ENCODE data around the gene CD24. TPM values are rescaled to one million over a fixed set of nuclear protein-coding genes. Genes with fewer than 3 reads are reported as not detected.

The CD24 gene
- total and polyA plus RNA-seq, 4 experiments from 2014 or later: 0.99 TPM; not detected in 3

DNA sequence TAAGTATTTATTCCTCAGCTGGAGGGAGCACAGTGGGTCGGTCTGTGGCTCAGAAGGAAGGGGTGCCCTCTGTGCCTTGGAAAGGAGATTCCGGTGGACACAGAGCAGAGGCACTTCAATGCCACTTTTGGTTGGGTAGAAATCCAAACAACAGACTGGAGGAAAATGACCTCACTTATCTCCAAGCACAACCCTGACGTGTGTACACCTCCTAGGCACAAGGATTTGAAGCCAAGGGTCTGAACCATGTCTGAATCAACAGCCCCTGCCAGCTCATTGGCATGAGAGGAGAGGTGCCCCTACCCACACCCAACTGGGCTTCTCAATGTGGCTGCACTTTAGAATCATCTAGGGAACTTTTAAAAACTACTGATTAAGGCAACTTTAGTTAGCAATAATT is 13.4 kb downstream of the CD24 start:
- Histone ChIP-seq H3K9me3 (ENCODE audit: control insufficient read depth in 1 of 2, low read length in 2 of 2) (no peaks in the 10 kb centered on the region), H3K4me3 (ENCODE audit: low read length in 2 of 2) (no peak overlapping the region), H3K36me3 (ENCODE audit: insufficient read depth, low read length) (no peaks in the 10 kb centered on the region), H3K4me1 (ENCODE audit: insufficient read depth, low read length) (no peaks in the 10 kb centered on the region), H3K27me3 (ENCODE audit: insufficient read depth, low read length) (no peaks in the 10 kb centered on the region), H3K27ac (ENCODE audit: low read depth, low read length) (no peak overlapping the region)
- no peak for DNase-seq
- CTCF ChIA-PET (ENCODE audit: partially characterized antibody): no interaction called here
- POLR2A ChIA-PET (ENCODE audit: partially characterized antibody): no interaction called here
- Mint-ChIP-seq H3K27ac (no peak overlapping the region), H3K27me3 (peaks cover 8 to 19% of the 10 kb centered on the region in 2 donors), H3K4me1 (no peaks in the 10 kb centered on the region), H3K36me3 (no peaks in the 10 kb centered on the region), H3K4me3 (no peak overlapping the region), H3K9me3 (no peaks in the 10 kb centered on the region)
- intact Hi-C loops (cut with micrococcal nuclease): no loop called here

DNA sequence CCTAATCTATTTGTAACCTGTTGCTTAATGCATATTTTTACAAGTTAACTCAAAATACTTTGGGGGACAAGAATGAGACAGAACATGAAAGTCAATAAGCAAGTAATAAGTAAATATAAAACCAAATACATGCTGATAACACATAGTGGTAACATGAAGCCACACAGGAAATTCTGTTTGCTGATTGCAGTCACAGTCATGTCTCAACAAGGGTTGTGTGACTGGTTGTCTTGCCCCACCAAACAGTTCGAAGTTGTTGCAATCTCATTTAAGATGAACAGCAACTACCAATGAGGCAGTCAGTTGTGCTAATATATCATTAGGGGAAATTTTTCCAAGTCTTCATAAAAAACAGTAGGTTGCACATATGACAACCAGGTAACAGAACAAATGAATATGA is 14.5 kb downstream of the CD24 start:
- Mint-ChIP-seq H3K27me3 (peaks cover 7 to 19% of the 10 kb centered on the region in 2 donors), H3K4me1 (no peaks in the 10 kb centered on the region), H3K27ac (no peak overlapping the region), H3K36me3 (no peaks in the 10 kb centered on the region), H3K4me3 (no peak overlapping the region), H3K9me3 (no peaks in the 10 kb centered on the region)
- no peaks in the 10 kb centered on the region for H3K36me3 ChIP-seq (ENCODE audit: insufficient read depth, low read length)
- ChIA-PET POLR2A (ENCODE audit: partially characterized antibody) (no interaction called here), CTCF (ENCODE audit: partially characterized antibody) (no interaction called here)
- DNase-seq: no peak
- intact Hi-C loops (cut with micrococcal nuclease): no loop called here
- no peak overlapping the region for H3K27ac ChIP-seq (ENCODE audit: low read depth, low read length)
- no peaks in the 10 kb centered on the region for H3K9me3 ChIP-seq (ENCODE audit: control insufficient read depth in 1 of 2, low read length in 2 of 2)
- no peak overlapping the region for H3K4me3 ChIP-seq (ENCODE audit: low read length in 2 of 2)
- H3K27me3 ChIP-seq (ENCODE audit: insufficient read depth, low read length): no peaks in the 10 kb centered on the region
- no peaks in the 10 kb centered on the region for H3K4me1 ChIP-seq (ENCODE audit: insufficient read depth, low read length)

DNA sequence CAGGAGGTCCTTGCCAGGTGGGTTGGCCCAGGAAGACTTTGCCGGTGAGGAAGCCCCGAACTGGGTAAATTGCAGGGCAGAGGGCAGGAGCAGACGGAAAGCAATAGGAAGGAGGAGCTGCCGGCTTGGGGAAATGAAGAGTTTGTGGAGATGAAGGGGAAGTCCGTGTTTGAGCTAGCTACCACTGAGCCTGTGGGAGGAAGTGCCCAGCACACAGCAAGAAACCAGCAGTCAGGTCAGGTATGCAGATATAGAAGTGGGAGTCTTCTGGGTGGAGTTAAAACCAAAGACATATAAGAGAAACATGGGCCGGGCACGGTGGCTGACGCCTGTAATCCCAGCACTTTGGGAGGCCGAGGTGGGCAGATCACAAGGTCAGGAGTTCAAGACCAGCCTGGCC is 34.7 kb downstream of the CD24 start:
- Histone ChIP-seq H3K27ac (ENCODE audit: low read depth, low read length) (no peak overlapping the region), H3K9me3 (ENCODE audit: control insufficient read depth in 1 of 2, low read length in 2 of 2) (no peaks in the 10 kb centered on the region), H3K27me3 (ENCODE audit: insufficient read depth, low read length) (no peaks in the 10 kb centered on the region), H3K4me1 (ENCODE audit: insufficient read depth, low read length) (no peaks in the 10 kb centered on the region), H3K4me3 (ENCODE audit: low read length in 2 of 2) (no peak overlapping the region), H3K36me3 (ENCODE audit: insufficient read depth, low read length) (no peaks in the 10 kb centered on the region)
- CTCF ChIA-PET (ENCODE audit: partially characterized antibody): no interaction called here
- Mint-ChIP-seq H3K36me3 (no peaks in the 10 kb centered on the region), H3K4me1 (peaks cover 0 to 5% (median 0%) of the 10 kb centered on the region in 4 donors), H3K9me3 (peaks cover 0 to 6% (median 0%) of the 10 kb centered on the region in 8 donors), H3K4me3 (no peak overlapping the region), H3K27me3 (peaks cover 21 to 25% of the 10 kb centered on the region in 2 donors), H3K27ac (no peak overlapping the region)
- no peak for DNase-seq
- intact Hi-C loops (cut with micrococcal nuclease): no loop called here
- POLR2A ChIA-PET (ENCODE audit: partially characterized antibody): no interaction called here

DNA sequence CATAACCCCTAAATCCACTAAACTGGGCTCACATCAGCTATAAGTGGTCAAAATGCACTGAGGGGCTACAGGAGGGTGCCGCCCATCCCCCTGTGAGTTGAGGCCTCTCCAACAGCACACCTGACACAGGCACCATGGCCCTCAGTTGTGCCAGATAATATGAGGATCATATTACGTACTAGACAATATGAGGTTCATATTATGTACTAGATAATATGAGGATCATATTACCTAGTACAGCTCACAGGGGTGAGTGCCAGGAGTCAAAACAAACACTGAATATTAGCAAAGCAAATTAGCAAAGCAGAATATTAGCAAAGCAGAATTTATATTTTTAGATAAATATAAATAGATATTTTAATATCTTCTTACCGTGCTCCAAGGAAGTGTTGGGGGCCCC is 35.3 kb downstream of the CD24 start:
- Histone ChIP-seq H3K27me3 (ENCODE audit: insufficient read depth, low read length) (no peaks in the 10 kb centered on the region), H3K36me3 (ENCODE audit: insufficient read depth, low read length) (no peaks in the 10 kb centered on the region), H3K4me3 (ENCODE audit: low read length in 2 of 2) (no peak overlapping the region), H3K4me1 (ENCODE audit: insufficient read depth, low read length) (no peaks in the 10 kb centered on the region), H3K9me3 (ENCODE audit: control insufficient read depth in 1 of 2, low read length in 2 of 2) (no peaks in the 10 kb centered on the region), H3K27ac (ENCODE audit: low read depth, low read length) (no peak overlapping the region)
- peaks cover 0 to 5% (median 0%) of the 10 kb centered on the region in 4 donors for H3K4me1 Mint-ChIP-seq
- H3K4me3 Mint-ChIP-seq: no peak overlapping the region
- H3K27ac Mint-ChIP-seq: no peak overlapping the region
- CTCF ChIA-PET (ENCODE audit: partially characterized antibody): no interaction called here
- peaks cover 0 to 8% (median 0%) of the 10 kb centered on the region in 8 donors for H3K9me3 Mint-ChIP-seq
- no peak for DNase-seq
- POLR2A ChIA-PET (ENCODE audit: partially characterized antibody): no interaction called here
- H3K27me3 Mint-ChIP-seq: peaks cover 21 to 25% of the 10 kb centered on the region in 2 donors
- intact Hi-C loops (cut with micrococcal nuclease): no loop called here
- H3K36me3 Mint-ChIP-seq: no peaks in the 10 kb centered on the region

DNA sequence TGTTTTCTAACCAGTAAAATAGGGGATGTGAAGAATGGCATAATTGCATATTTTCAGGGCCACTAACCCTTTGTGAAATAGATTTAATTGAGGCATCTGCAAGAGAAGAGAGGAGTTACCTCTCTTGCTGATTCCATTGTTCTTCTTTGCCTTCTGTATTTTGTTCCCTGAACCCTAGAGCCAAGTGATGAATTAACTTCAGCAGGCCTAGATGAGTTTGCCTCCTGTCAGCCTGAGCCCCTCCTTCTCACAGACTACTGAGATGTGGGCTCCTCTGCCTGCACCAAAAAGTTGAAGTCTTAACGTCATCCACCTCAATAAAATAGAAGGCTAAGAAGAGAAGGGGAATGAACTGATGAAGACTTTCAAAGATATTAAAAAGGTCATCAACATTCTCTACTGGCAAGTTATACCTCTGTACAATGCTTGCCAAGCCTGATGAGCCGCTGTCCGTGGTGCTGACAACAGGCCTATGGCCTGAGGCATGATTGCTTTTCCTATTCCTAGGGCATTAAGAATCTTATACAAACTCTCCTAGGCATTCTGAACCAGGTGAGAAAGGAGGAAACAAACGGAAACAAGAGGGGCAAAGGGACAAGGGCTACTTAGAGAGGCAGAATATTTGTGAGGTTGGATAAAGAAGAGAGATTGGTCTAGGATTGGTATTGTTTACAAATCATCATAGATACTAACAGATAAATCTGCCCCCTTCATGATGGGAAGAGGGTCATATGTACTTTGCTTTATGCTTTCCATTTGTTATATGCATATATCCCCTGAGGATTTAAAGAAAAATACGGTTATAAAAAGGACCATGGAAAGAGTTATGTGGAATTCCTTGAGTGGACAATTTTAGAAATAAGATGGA is 46.8 kb downstream of the CD24 start:
- ChIA-PET POLR2A (ENCODE audit: partially characterized antibody) (no interaction called here), CTCF (ENCODE audit: partially characterized antibody) (no interaction called here)
- Histone ChIP-seq H3K27ac (ENCODE audit: low read depth, low read length) (no peak overlapping the region), H3K4me1 (ENCODE audit: insufficient read depth, low read length) (no peaks in the 10 kb centered on the region), H3K27me3 (ENCODE audit: insufficient read depth, low read length) (no peaks in the 10 kb centered on the region), H3K4me3 (ENCODE audit: low read length in 2 of 2) (no peak overlapping the region), H3K36me3 (ENCODE audit: insufficient read depth, low read length) (no peaks in the 10 kb centered on the region), H3K9me3 (ENCODE audit: control insufficient read depth in 1 of 2, low read length in 2 of 2) (no peaks in the 10 kb centered on the region)
- Mint-ChIP-seq H3K4me1 (no peaks in the 10 kb centered on the region), H3K27me3 (peaks cover 25 to 36% of the 10 kb centered on the region in 2 donors), H3K27ac (no peak overlapping the region), H3K9me3 (peaks cover 0 to 4% (median under 1%) of the 10 kb centered on the region in 8 donors), H3K36me3 (no peaks in the 10 kb centered on the region), H3K4me3 (no peak overlapping the region)
- DNase-seq: peak in 1 of 5 donors; percentile 2
- intact Hi-C loops (cut with micrococcal nuclease): no loop called here

DNA sequence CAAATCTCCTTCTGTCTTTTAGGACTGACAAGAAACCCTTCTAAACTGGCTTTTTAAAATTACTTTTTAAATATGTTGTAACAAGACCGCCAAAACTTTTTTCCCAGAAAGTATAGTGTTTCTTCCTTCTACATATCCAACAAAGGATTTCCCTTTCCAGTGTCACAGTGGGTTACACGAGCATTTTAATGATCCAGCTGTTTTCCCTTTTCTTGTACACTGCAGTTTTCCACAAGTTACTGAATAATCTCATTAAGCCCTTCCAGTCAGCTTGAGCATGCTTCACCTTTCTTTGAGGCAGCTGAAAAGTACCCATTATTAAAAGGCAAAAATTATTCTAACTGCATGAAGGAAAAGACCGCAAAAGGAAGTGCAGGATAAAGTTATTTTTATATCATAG is 48.6 kb downstream of the CD24 start:
- Histone ChIP-seq H3K36me3 (ENCODE audit: insufficient read depth, low read length) (no peaks in the 10 kb centered on the region), H3K27ac (ENCODE audit: low read depth, low read length) (no peak overlapping the region), H3K27me3 (ENCODE audit: insufficient read depth, low read length) (no peaks in the 10 kb centered on the region), H3K4me1 (ENCODE audit: insufficient read depth, low read length) (no peaks in the 10 kb centered on the region), H3K4me3 (ENCODE audit: low read length in 2 of 2) (no peak overlapping the region), H3K9me3 (ENCODE audit: control insufficient read depth in 1 of 2, low read length in 2 of 2) (no peaks in the 10 kb centered on the region)
- intact Hi-C loops (cut with micrococcal nuclease): no loop called here
- Mint-ChIP-seq H3K4me1 (no peaks in the 10 kb centered on the region), H3K9me3 (peaks cover 0 to 4% (median under 1%) of the 10 kb centered on the region in 8 donors), H3K27me3 (peaks cover 17 to 28% of the 10 kb centered on the region in 2 donors), H3K27ac (no peak overlapping the region), H3K4me3 (no peak overlapping the region), H3K36me3 (no peaks in the 10 kb centered on the region)
- DNase-seq: no peak
- CTCF ChIA-PET (ENCODE audit: partially characterized antibody): no interaction called here
- POLR2A ChIA-PET (ENCODE audit: partially characterized antibody): no interaction called here

DNA sequence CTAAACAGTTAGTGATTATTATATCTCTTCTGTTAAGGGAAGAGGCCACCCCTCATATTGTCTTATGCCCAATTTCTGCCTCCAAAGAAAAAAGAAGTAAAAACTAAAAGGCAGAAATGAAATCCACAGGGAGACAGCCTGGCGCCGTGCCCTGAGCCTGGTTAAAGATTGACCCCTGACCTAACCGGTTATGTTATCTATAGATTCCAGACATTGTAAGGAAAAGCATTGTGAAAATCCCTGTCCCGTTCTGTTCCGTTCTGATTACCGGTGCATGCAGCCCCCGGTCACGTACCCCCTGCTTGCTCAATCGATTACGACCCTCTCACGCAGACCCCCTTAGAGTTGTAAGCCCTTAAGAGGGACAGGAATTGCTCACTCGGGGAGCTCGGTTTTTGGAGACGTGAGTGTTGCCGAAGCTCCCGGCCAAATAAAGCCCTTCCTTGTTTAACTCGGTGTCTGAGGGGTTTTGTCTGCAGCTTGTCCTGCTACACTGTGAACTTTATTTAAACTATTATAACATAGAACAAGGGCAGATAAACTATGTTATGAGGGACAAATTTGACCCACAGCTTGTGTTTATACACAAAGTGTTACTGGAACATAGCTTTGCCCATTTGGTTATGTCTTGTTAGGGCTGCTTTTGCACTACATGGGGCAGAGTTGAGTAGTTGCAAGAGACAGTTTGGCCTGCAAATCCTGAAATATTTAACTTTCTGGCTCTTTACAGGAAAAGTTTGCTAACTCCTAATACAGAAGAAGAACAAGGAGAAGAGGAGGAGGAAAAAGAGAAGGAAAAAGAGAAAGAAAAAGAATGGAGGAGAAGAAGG is 49.6 kb downstream of the CD24 start:
- H3K27ac ChIP-seq (ENCODE audit: low read depth, low read length): no peak overlapping the region
- Mint-ChIP-seq H3K4me3 (no peak overlapping the region), H3K4me1 (no peaks in the 10 kb centered on the region), H3K27ac (no peak overlapping the region), H3K9me3 (peaks cover 0 to 4% (median under 1%) of the 10 kb centered on the region in 8 donors), H3K36me3 (no peaks in the 10 kb centered on the region), H3K27me3 (peaks cover 22 to 23% of the 10 kb centered on the region in 2 donors)
- no peaks in the 10 kb centered on the region for H3K27me3 ChIP-seq (ENCODE audit: insufficient read depth, low read length)
- POLR2A ChIA-PET (ENCODE audit: partially characterized antibody): no interaction called here
- no peaks in the 10 kb centered on the region for H3K9me3 ChIP-seq (ENCODE audit: control insufficient read depth in 1 of 2, low read length in 2 of 2)
- H3K4me3 ChIP-seq (ENCODE audit: low read length in 2 of 2): no peak overlapping the region
- no peaks in the 10 kb centered on the region for H3K4me1 ChIP-seq (ENCODE audit: insufficient read depth, low read length)
- CTCF ChIA-PET (ENCODE audit: partially characterized antibody): no interaction called here
- H3K36me3 ChIP-seq (ENCODE audit: insufficient read depth, low read length): no peaks in the 10 kb centered on the region
- DNase-seq: no peak
- intact Hi-C loops (cut with micrococcal nuclease): no loop called here

Data from CD4-positive, alpha-beta memory T cell (primary cell).